Transverse colon (tissue), 3 donors: ENCODE results near the gene PACS2.

Source experiments
- POLR2A ChIP-seq: fragments of 450-650 bp; IDR thresholded peaks from one replicate; pipeline ENCODE4 v1.6.1; 2016; ENCODE audit warnings: antibody characterized with exemption, mild to moderate bottlenecking, moderate library complexity
- TF ChIP-seq, protein P1 (sequence below), 5 experiments: fragments of 200-600 bp in 3 of 5; fragments of 450-650 bp in 2 of 5; sonication (generic) in 3 of 5; IDR thresholded peaks; 1 replicate in 2 of 5; 2 replicates in 3 of 5; pipeline ENCODE4 v1.5.1; 2016 to 2017; ENCODE audit warnings: antibody characterized with exemption in 5 of 5, inconsistent platforms in 3 of 5, mild to moderate bottlenecking in 2 of 5, moderate library complexity in 1 of 5

- TF ChIP-seq, protein P1, sequence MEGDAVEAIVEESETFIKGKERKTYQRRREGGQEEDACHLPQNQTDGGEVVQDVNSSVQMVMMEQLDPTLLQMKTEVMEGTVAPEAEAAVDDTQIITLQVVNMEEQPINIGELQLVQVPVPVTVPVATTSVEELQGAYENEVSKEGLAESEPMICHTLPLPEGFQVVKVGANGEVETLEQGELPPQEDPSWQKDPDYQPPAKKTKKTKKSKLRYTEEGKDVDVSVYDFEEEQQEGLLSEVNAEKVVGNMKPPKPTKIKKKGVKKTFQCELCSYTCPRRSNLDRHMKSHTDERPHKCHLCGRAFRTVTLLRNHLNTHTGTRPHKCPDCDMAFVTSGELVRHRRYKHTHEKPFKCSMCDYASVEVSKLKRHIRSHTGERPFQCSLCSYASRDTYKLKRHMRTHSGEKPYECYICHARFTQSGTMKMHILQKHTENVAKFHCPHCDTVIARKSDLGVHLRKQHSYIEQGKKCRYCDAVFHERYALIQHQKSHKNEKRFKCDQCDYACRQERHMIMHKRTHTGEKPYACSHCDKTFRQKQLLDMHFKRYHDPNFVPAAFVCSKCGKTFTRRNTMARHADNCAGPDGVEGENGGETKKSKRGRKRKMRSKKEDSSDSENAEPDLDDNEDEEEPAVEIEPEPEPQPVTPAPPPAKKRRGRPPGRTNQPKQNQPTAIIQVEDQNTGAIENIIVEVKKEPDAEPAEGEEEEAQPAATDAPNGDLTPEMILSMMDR (IDR thresholded peaks at IDR 0.05), result no peak
- TF ChIP-seq POLR2A, result no peak
Measured at GRCh38 chr14:105357626-105358025, 43.1 kb downstream of the PACS2 start.
